ENCODE data around the gene PTGIS.

PTGIS gene

DNA sequence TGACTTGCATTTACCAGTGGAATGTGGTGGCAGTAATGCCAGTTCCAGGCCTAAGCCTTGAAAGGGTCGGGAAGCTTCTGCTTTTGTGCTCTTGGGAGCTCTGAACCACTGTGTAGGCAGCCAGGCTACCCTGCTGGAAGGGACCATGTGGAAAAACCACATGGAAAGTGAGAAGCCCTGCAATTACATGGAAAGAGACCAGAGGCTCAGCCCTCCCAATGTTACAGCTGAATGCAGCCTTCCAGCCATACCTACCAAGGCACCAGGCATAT is 70.6 kb downstream of the PTGIS start:
- TF ChIP-seq, protein P1, sequence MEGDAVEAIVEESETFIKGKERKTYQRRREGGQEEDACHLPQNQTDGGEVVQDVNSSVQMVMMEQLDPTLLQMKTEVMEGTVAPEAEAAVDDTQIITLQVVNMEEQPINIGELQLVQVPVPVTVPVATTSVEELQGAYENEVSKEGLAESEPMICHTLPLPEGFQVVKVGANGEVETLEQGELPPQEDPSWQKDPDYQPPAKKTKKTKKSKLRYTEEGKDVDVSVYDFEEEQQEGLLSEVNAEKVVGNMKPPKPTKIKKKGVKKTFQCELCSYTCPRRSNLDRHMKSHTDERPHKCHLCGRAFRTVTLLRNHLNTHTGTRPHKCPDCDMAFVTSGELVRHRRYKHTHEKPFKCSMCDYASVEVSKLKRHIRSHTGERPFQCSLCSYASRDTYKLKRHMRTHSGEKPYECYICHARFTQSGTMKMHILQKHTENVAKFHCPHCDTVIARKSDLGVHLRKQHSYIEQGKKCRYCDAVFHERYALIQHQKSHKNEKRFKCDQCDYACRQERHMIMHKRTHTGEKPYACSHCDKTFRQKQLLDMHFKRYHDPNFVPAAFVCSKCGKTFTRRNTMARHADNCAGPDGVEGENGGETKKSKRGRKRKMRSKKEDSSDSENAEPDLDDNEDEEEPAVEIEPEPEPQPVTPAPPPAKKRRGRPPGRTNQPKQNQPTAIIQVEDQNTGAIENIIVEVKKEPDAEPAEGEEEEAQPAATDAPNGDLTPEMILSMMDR (IDR thresholded peaks at IDR 0.05; ENCODE audit: borderline replicate concordance, insufficient read depth, low read depth, low read length): no peak
- no peak overlapping the region for H3K4me3 ChIP-seq (ENCODE audit: low read depth, low read length)

DNA sequence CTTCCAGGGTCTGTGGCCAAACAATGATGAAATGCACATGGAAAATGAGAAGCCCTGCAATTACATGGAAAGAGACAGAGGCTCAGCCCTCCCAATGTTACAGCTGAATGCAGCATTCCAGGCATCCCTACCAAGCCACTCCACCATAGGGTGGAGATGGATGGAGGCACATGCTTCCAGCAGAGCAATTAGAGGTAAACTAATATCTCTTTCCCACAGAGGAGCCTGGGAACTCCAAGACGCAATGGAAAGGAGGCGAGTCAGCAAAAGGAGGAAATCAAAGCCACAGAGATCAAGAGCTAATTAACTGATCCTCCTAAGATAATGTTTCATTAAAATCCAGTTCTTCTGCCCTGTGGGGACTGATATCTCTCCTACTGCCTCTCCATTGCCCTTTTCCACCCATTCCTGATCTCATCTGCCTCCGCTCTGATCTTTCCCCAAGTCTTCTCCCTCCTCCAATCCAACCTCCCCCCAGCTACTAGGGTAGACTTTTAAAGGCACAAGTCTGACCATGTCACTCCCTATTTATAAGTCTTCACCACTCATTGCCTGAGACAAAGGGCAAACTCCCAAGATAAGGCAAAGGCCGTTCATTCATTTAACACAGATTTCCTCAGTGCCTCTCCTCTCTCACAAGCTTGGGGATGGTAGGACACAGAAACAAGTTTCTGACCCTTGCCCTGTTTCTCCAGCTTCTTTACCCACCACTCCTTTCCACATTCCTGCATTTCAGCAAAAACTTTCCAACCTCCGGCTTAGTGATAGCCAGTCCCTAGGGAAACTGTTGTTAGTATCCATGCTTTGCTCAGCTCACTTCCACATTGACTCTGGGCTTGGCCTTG is 71.2 kb downstream of the PTGIS start:
- TF ChIP-seq, protein P1 (IDR thresholded peaks at IDR 0.05; ENCODE audit: borderline replicate concordance, insufficient read depth, low read depth, low read length): no peak
- no peak overlapping the region for H3K4me3 ChIP-seq (ENCODE audit: low read depth, low read length)

DNA sequence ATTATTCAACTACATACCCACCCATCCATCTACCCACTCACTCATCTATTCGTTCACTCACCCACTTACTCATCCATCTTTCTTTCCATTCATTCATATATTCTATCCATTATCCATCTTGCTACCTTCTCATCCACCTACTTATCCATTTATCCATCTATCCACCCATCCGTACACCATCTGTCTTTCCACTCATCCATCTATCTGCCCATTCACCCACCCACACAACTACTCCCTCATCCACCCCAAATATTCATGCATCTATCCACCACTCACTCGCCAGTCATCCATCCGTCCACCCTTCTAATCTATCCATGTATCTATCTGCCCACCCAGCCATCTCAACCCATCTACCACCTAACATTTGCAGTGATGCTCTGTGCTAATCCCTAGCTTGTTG is 71.9 kb downstream of the PTGIS start:
- no peak overlapping the region for H3K4me3 ChIP-seq (ENCODE audit: low read depth, low read length)
- TF ChIP-seq, protein P1 (IDR thresholded peaks at IDR 0.05; ENCODE audit: borderline replicate concordance, insufficient read depth, low read depth, low read length): no peak

DNA sequence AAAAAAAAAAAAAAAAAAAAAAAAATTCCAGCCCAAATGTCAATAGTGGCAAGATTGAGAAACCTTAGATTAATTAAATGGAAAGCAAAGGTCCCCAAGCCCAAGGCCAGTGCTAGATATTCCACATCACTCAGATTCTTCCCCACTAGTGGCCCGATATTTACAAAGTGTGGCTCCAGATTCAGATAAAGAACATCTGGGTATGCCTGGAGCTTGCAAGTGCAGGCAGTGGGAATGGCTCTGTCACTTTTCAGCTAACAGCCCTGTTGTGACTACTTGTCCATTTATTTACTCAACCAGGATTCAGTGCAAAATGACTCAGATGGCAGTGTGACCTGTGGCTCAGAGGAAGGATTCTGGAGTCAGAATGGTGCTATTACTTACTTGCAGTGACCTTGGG is 77.2 kb downstream of the PTGIS start:
- TF ChIP-seq, protein P1 (IDR thresholded peaks at IDR 0.05; ENCODE audit: borderline replicate concordance, insufficient read depth, low read depth, low read length): no peak
- H3K4me3 ChIP-seq (ENCODE audit: low read depth, low read length): no peak overlapping the region

DNA sequence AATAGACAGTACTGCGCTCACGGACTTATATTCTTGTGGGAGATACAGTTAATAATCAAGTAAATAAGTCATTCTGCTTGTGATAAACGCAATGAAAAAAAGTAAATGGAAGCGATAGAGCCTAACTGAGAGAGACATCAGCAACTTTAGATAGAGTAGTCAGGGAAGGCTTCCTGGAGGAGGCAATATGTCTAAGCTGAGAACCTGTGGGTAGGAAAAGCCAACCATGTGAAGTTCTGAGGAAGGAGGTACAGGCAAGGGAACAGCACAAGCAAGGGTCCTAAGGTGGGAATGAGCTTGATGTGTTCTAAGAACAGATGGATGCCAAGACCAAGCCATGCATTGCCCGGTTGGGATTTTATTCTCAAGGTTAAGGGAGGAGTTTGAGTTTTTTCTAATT is 78.2 kb downstream of the PTGIS start:
- H3K4me3 ChIP-seq (ENCODE audit: low read depth, low read length): no peak overlapping the region
- TF ChIP-seq, protein P1 (IDR thresholded peaks at IDR 0.05; ENCODE audit: borderline replicate concordance, insufficient read depth, low read depth, low read length): no peak

DNA sequence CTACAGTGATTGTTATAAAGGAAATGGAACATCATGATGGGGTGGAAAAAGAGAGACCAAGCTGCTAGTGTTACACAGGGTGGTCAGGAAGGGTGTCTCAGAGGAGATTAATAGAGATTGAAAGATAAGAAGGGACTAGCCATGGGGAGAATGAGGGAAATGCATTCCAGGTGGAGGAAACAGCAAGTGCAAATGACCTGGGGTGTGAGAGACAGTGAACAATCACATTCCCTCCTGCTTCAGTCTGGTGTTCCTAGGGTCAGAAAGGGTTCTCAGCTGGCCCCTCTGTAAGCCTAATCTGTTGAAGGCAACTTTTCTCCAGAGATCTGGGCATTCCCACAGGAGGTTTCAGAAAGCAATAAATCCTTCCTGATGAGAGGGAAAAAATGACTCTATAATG is 81.9 kb downstream of the PTGIS start:
- H3K4me3 ChIP-seq (ENCODE audit: low read depth, low read length): no peak overlapping the region
- TF ChIP-seq, protein P1 (IDR thresholded peaks at IDR 0.05; ENCODE audit: borderline replicate concordance, insufficient read depth, low read depth, low read length): no peak

DNA sequence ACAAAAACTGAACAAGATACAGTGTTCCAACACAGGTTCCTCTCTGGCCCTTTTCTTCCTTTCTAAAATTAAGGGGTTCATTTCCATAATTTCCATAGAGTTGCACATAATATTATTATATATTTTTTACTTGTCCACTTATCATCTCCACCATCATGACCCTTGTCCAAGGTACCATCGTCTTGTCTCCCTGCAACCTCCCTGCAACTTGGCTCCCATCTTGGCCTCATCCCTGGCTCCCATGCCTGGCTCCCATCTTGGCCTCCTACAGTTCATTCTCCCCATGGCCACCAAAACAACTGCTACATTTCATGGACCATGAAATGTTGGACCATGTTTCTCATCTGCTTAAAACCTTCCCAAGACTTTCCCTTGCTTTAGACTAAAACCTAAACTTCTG is 82.4 kb downstream of the PTGIS start:
- no peak overlapping the region for H3K4me3 ChIP-seq (ENCODE audit: low read depth, low read length)
- TF ChIP-seq, protein P1 (IDR thresholded peaks at IDR 0.05; ENCODE audit: borderline replicate concordance, insufficient read depth, low read depth, low read length): no peak

Measured in GM12875 (cell line).